ACC112 (cell line): ENCODE measurements around the gene KRT84.
"Not testable (repeated sequence)": the region's sequence is repeated elsewhere in the genome, so short reads cannot be mapped to it uniquely, and the experiment has no call there.

ENCODE experiments used
- H2AFZ ChIP-seq: fragments of 200-600 bp; sonication (generic); one replicate; pipeline ENCODE4 v1.6.0; 2017; ENCODE audit warnings: antibody characterized with exemption, low read length; ENCODE audit not compliant: unreplicated experiment
- H3K27ac ChIP-seq: fragments of 200-600 bp; sonication (generic); 2 replicates; pipeline ENCODE4 v1.5.1; 2014; ENCODE audit warnings: low read depth, mild to moderate bottlenecking, antibody characterized with exemption, low read length, moderate library complexity
- H3K27me3 ChIP-seq: fragments of 200-600 bp; sonication (generic); 2 replicates; pipeline ENCODE4 v1.6.1; 2014; ENCODE audit warnings: mild to moderate bottlenecking, antibody characterized with exemption, low read length, moderate library complexity, mixed read lengths; ENCODE audit not compliant: insufficient read depth
- H3K36me3 ChIP-seq: fragments of 200-600 bp; sonication (generic); 2 replicates; pipeline ENCODE4 v1.6.1; 2016; ENCODE audit warnings: mild to moderate bottlenecking, antibody characterized with exemption, low read length, moderate library complexity, mixed read lengths; ENCODE audit not compliant: insufficient read depth
- H3K4me1 ChIP-seq: fragments of 200-600 bp; sonication (generic); one replicate; pipeline ENCODE4 v1.6.1; 2016; ENCODE audit warnings: low read length, mixed read lengths; ENCODE audit not compliant: insufficient read depth, unreplicated experiment, control insufficient read depth
- H3K4me3 ChIP-seq: fragments of 200-600 bp; sonication (generic); 2 replicates; pipeline ENCODE4 v1.5.1; 2014; ENCODE audit warnings: mild to moderate bottlenecking, low read depth, low read length
- H3K79me2 ChIP-seq: fragments of 200-600 bp; sonication (generic); one replicate; pipeline ENCODE4 v1.6.0; 2016; ENCODE audit warnings: low read length; ENCODE audit not compliant: control insufficient read depth, unreplicated experiment, insufficient read depth

KRT84 gene

GRCh38 chr12:52411815-52412214, 26.4 kb upstream of the KRT84 start:
- Histone ChIP-seq H3K79me2 (no peaks in the 10 kb centered on the region), H3K4me1 (peaks cover 15% of the 10 kb centered on the region), H2AFZ (no peak overlapping the region), H3K36me3 (no peaks in the 10 kb centered on the region), H3K27ac (no peak overlapping the region), H3K27me3 (no peaks in the 10 kb centered on the region), H3K4me3 (no peak overlapping the region)

GRCh38 chr12:52410589-52411248, 25.3 kb upstream of the KRT84 start:
- not testable (repeated sequence) for H3K79me2 ChIP-seq, H3K27ac ChIP-seq, H2AFZ ChIP-seq, H3K27me3 ChIP-seq, H3K4me3 ChIP-seq, H3K4me1 ChIP-seq, H3K36me3 ChIP-seq

DNA sequence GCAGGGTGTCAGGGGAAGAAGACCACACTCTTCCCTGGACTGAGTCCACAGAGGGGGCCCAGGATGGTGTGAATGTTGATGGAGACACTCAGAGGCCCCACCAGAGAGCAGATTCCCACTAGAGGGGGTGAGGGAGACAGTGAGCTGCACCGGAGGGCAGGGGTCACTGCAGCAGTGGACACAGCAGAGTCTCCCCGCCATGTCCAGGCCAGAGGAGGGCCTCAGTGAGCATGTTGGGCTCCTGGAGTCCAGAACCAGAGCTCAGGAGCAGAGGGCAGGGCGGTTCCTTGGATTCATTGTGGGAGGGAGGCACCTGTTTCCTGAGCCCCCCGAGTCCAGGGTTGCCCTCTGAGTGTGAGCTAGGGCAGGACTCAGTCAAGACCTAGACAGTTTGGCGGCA, 22.5 kb upstream of the KRT84 start:
- Histone ChIP-seq H3K36me3 (no peaks in the 10 kb centered on the region), H3K79me2 (no peaks in the 10 kb centered on the region), H2AFZ (no peak overlapping the region), H3K4me3 (no peak overlapping the region), H3K27me3 (no peaks in the 10 kb centered on the region), H3K4me1 (no peaks in the 10 kb centered on the region), H3K27ac (no peak overlapping the region)

DNA sequence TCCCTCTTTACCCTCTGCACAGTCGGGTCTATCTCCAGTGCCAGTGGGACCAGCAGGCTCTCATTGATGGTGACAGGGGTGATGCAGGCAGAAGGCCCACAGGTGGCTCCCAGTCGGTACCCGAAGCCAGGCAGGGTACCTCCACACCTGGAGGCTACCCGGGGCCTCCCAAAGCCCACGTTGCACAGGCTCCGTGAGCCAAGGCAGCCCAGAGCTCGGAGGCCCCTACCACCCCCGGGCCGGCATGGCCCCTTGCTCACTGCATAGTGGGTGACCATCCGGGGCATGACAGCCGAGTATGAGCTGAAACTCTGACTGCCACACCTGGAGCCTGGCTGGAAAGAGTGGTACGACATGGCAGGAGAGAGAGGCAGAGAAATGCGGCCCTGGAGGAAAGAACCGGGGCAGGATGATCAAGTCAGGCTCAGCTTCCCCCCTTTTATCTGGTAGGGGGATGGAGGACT, 20.5 kb upstream of the KRT84 start, which contains the start of gene KRT82:
TSS of gene KRT82 (minus strand) at position 414 of the 464 bp plus-strand sequence. CDS start at position 356, 58 bp downstream.
- Histone ChIP-seq H3K27me3 (no peaks in the 10 kb centered on the region), H3K4me3 (no peak within 1 kb of the TSS), H2AFZ (no peak within 1 kb of the TSS), H3K27ac (no peak within 1 kb of the TSS), H3K79me2 (no peaks in the 10 kb centered on the region), H3K4me1 (no peaks in the 10 kb centered on the region), H3K36me3 (no peaks in the 10 kb centered on the region)

DNA sequence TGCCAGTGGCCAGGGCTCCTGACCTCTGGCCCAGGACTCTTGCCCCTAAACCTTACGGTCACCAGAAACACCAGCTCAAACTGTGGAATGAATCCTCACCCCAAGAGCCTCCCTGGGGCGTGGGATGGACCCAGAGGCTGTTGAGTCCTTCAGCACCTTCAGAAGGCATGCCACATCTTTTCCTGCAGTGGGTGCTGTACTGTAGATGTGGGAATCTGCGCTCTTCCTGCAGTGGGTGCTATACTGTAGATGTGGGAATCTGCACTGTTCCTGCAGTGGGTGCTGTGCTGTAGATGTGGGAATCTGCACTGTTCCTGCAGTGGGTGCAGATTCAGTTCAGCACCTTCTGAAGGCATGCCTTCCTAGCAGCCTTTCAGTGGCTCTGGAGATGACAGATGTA, 19.5 kb upstream of the KRT84 start:
- no peaks in the 10 kb centered on the region for H3K36me3 ChIP-seq
- no peak overlapping the region for H3K4me3 ChIP-seq
- no peak overlapping the region for H2AFZ ChIP-seq
- H3K79me2 ChIP-seq = no peaks in the 10 kb centered on the region
- H3K4me1 ChIP-seq = no peaks in the 10 kb centered on the region
- H3K27me3 ChIP-seq = no peaks in the 10 kb centered on the region
- no peak overlapping the region for H3K27ac ChIP-seq

DNA sequence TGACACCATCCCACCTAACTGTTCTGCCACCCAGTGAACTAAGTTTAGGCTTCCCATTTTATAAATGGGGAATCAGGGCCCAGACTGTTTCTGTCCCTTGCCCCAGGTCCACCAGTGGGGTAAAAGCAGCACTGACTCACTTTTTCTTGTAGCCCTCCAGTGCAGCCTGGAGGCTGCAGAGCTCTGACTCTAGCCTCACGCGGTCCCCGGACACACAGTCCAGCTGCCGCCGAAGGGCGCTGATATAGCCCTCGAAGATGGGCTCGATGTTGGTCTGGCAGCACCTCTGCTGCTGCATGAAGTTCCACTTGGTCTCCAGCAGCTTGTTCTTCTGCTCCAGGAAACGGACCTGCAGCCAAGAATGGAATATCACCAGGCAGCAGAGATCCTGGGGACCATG, 18.1 kb upstream of the KRT84 start:
- Histone ChIP-seq H3K27me3 (no peaks in the 10 kb centered on the region), H2AFZ (no peak overlapping the region)

GRCh38 chr12:52402873-52403540, 17.6 kb upstream of the KRT84 start:
- H3K79me2 ChIP-seq = no peaks in the 10 kb centered on the region
- no peak overlapping the region for H3K4me3 ChIP-seq
- H3K36me3 ChIP-seq = no peaks in the 10 kb centered on the region
- H2AFZ ChIP-seq = no peak overlapping the region
- H3K27ac ChIP-seq = no peak overlapping the region
- H3K27me3 ChIP-seq = no peaks in the 10 kb centered on the region
- H3K4me1 ChIP-seq = no peaks in the 10 kb centered on the region

More for the DNA sequence above, 18.1 kb upstream of the KRT84 start:
- Histone ChIP-seq H3K4me3 (no peak overlapping the region), H3K27ac (no peak overlapping the region), H3K4me1 (no peaks in the 10 kb centered on the region), H3K79me2 (no peaks in the 10 kb centered on the region), H3K36me3 (no peaks in the 10 kb centered on the region)

DNA sequence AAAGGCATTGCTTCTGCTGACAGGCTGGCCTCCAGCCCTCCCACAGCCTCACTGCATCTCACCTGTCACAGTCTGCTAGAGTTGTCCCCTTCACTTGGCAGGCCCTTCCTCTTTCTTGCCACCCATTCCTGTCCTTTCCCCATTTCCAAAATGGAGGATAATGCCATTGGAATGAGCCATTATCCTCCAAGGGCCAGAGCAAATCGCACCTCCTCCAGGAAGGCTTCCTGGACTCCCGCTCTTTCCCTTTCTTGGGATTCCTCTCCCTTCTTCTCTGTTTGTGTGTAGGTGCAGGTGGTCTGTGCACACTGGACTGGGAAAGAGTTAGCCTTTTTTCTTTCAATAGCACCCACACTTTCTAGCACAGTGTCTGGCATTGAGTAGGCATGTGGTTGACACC, 16.9 kb upstream of the KRT84 start:
- Histone ChIP-seq H3K27me3 (no peaks in the 10 kb centered on the region), H2AFZ (no peak overlapping the region), H3K36me3 (no peaks in the 10 kb centered on the region), H3K79me2 (no peaks in the 10 kb centered on the region), H3K4me3 (no peak overlapping the region), H3K4me1 (no peaks in the 10 kb centered on the region), H3K27ac (no peak overlapping the region)

DNA sequence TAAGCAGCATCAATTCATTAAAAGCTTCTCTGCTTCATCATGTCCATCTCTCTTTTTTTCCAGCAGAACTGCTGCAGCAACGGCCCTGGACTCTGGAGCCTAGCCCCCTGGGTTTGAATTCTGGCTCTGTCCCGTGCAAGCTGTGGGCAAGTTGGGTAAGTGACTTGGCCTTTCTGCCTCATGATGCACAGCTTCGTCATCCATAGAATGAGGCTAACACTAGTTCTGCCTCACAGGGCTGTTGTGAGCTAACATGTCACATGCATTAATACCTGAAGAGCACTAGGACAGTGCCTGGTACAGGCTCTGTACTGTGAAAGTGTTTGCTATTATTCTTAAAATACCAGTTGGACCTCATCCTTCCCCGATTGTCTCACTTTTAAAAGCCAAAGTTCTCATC, 16.5 kb upstream of the KRT84 start:
- no peaks in the 10 kb centered on the region for H3K79me2 ChIP-seq

GRCh38 chr12:52401526-52401925, 16.1 kb upstream of the KRT84 start:
- no peaks in the 10 kb centered on the region for H3K79me2 ChIP-seq
- no peaks in the 10 kb centered on the region for H3K36me3 ChIP-seq
- H3K4me3 ChIP-seq = no peak overlapping the region
- no peak overlapping the region for H3K27ac ChIP-seq
- peaks cover 3% of the 10 kb centered on the region for H3K4me1 ChIP-seq
- H3K27me3 ChIP-seq = no peaks in the 10 kb centered on the region
- no peak overlapping the region for H2AFZ ChIP-seq

More for the DNA sequence above, 16.5 kb upstream of the KRT84 start:
- Histone ChIP-seq H3K36me3 (no peaks in the 10 kb centered on the region), H3K4me1 (no peaks in the 10 kb centered on the region), H3K4me3 (no peak overlapping the region), H2AFZ (no peak overlapping the region), H3K27ac (no peak overlapping the region), H3K27me3 (no peaks in the 10 kb centered on the region)

- Histone ChIP-seq H3K27me3 (no peaks in the 10 kb centered on the region), H3K79me2 (no peaks in the 10 kb centered on the region), H3K36me3 (no peaks in the 10 kb centered on the region), H3K4me3 (no peak overlapping the region), H3K27ac (no peak overlapping the region), H2AFZ (no peak overlapping the region), H3K4me1 (peaks cover 9% of the 10 kb centered on the region)
Measured at GRCh38 chr12:52400906-52401305, 15.5 kb upstream of the KRT84 start.
